B cell (primary cell): Measurements from ENCODE around the gene TMPRSS15.
"Not testable (repeated sequence)": the region's sequence is repeated elsewhere in the genome, so short reads cannot be mapped to it uniquely, and the experiment has no call there.

ENCODE experiments used
- EZH2 ChIP-seq: IDR thresholded peaks from 2 replicates; pipeline ENCODE4 v1.6.1; 2012; ENCODE audit warnings: borderline replicate concordance, low read depth, mild to moderate bottlenecking, moderate library complexity, low read length; ENCODE audit not compliant: insufficient read depth, poor library complexity, severe bottlenecking
- TF ChIP-seq, protein P1 (sequence below): fragments of 200-600 bp; IDR thresholded peaks from one replicate; pipeline ENCODE4 v1.8.0; 2022; ENCODE audit warnings: antibody characterized with exemption, mild to moderate bottlenecking

DNA sequence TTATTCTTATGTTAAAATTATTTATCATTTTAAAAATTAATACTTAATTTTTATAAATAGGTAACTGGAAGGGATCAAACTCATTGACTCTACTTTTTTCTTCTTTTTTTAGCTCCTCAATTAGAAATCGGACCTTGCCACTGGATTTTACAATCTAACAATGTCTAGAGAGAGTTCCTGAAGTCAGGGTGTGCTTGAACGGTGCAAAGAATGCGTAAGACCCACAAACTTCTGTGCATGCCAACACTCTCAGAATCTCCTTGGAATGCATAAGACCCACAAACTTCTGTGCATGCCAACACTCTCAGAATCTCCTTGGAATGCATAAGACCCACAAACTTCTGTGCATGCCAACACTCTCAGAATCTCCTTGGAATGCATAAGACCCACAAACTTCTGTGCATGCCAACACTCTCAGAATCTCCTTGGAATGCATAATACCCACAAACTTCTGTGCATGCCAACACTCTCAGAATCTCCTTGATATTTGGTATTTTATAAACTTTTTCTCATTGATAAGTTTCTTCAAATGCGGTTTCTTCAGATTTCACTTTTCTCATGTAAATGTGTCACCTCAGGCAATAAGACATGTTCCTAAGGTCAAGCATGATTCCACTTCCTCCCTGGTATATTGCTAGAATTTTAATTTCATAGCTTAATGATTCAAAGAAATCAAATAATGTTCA is 20.5 kb downstream of the TMPRSS15 start:
- TF ChIP-seq, protein P1, sequence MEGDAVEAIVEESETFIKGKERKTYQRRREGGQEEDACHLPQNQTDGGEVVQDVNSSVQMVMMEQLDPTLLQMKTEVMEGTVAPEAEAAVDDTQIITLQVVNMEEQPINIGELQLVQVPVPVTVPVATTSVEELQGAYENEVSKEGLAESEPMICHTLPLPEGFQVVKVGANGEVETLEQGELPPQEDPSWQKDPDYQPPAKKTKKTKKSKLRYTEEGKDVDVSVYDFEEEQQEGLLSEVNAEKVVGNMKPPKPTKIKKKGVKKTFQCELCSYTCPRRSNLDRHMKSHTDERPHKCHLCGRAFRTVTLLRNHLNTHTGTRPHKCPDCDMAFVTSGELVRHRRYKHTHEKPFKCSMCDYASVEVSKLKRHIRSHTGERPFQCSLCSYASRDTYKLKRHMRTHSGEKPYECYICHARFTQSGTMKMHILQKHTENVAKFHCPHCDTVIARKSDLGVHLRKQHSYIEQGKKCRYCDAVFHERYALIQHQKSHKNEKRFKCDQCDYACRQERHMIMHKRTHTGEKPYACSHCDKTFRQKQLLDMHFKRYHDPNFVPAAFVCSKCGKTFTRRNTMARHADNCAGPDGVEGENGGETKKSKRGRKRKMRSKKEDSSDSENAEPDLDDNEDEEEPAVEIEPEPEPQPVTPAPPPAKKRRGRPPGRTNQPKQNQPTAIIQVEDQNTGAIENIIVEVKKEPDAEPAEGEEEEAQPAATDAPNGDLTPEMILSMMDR = not testable (repeated sequence)
- not testable (repeated sequence) for TF ChIP-seq EZH2
